ENCODE data around the gene ATP9B.

GRCh38 chr18:79227621-79228020 is 158.4 kb downstream of the ATP9B start:
- no peak for TF ChIP-seq REST (IDR thresholded peaks at IDR 0.05; ENCODE audit: insufficient read depth in 1 of 2, low read depth in 2 of 2, low read length in 1 of 2)
- no peak for TF ChIP-seq CTCF (IDR thresholded peaks at IDR 0.05)

Measured in Panc1 (cell line).